KBM-7 (cell line): ENCODE results near the gene CEACAM5.
"Not testable (repeated sequence)": the region's sequence is repeated elsewhere in the genome, so short reads cannot be mapped to it uniquely, and the experiment has no call there.

Experiments used
- DNase-seq: peaks from one replicate; pipeline ENCODE4 v3.0.0-alpha.2; 2015
- in situ Hi-C: fragments of 300-500 bp; cut with MboI; formaldehyde crosslinking; loops from 2 replicates; pipeline ENCODE4 v1.14.3; 2020; ENCODE audit warnings: low sequenced_read_pairs, low pct_unique_long_range_greater_than_20kb, mixed read lengths

CEACAM5 gene

DNA sequence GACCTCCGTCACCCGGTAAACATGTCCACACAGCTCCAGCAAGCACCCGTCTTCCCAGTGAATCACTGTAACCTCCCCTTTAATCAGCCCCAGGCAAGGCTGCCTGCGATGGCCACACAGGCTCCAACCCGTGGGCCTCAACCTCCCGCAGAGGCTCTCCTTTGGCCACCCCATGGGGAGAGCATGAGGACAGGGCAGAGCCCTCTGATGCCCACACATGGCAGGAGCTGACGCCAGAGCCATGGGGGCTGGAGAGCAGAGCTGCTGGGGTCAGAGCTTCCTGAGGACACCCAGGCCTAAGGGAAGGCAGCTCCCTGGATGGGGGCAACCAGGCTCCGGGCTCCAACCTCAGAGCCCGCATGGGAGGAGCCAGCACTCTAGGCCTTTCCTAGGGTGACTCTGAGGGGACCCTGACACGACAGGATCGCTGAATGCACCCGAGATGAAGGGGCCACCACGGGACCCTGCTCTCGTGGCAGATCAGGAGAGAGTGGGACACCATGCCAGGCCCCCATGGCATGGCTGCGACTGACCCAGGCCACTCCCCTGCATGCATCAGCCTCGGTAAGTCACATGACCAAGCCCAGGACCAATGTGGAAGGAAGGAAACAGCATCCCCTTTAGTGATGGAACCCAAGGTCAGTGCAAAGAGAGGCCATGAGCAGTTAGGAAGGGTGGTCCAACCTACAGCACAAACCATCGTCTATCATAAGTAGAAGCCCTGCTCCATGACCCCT lies 9.0 kb upstream of the CEACAM5 start:
- in situ Hi-C loops: no loop called here
- no peak for DNase-seq

GRCh38 chr19:41699968-41700323 lies 8.5 kb upstream of the CEACAM5 start:
- in situ Hi-C loops: no loop called here
- DNase-seq: no peak

- DNase-seq: no peak
- in situ Hi-C loops: no loop called here
Measured at GRCh38 chr19:41700381-41701195, 7.8 kb upstream of the CEACAM5 start.

- in situ Hi-C loops: no loop called here
- peak; percentile 69 for DNase-seq
Measured at GRCh38 chr19:41701401-41702075, 6.9 kb upstream of the CEACAM5 start.

- in situ Hi-C loops: no loop called here
- DNase-seq: no peak
Measured at GRCh38 chr19:41702171-41702651, 6.2 kb upstream of the CEACAM5 start.

- in situ Hi-C loops: no loop called here
- no peak for DNase-seq
Measured at GRCh38 chr19:41703602-41704293, 4.7 kb upstream of the CEACAM5 start.

DNA sequence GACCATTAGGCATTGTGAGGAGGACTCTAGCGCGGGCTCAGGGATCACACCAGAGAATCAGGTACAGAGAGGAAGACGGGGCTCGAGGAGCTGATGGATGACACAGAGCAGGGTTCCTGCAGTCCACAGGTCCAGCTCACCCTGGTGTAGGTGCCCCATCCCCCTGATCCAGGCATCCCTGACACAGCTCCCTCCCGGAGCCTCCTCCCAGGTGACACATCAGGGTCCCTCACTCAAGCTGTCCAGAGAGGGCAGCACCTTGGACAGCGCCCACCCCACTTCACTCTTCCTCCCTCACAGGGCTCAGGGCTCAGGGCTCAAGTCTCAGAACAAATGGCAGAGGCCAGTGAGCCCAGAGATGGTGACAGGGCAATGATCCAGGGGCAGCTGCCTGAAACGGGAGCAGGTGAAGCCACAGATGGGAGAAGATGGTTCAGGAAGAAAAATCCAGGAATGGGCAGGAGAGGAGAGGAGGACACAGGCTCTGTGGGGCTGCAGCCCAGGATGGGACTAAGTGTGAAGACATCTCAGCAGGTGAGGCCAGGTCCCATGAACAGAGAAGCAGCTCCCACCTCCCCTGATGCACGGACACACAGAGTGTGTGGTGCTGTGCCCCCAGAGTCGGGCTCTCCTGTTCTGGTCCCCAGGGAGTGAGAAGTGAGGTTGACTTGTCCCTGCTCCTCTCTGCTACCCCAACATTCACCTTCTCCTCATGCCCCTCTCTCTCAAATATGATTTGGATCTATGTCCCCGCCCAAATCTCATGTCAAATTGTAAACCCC lies 2.8 kb upstream of the CEACAM5 start:
- peak; percentile 45 for DNase-seq
- in situ Hi-C loops: no loop called here

GRCh38 chr19:41706741-41707501 lies 1.5 kb upstream of the CEACAM5 start:
- in situ Hi-C loops: no loop called here

DNA sequence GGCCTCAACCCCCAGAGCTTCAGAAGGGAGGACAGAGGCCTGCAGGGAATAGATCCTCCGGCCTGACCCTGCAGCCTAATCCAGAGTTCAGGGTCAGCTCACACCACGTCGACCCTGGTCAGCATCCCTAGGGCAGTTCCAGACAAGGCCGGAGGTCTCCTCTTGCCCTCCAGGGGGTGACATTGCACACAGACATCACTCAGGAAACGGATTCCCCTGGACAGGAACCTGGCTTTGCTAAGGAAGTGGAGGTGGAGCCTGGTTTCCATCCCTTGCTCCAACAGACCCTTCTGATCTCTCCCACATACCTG lies 969 bp upstream of the CEACAM5 start:
- in situ Hi-C loops: no loop called here

More at GRCh38 chr19:41706741-41707501, 1.5 kb upstream of the CEACAM5 start:
- peak; percentile 86 for DNase-seq

DNA sequence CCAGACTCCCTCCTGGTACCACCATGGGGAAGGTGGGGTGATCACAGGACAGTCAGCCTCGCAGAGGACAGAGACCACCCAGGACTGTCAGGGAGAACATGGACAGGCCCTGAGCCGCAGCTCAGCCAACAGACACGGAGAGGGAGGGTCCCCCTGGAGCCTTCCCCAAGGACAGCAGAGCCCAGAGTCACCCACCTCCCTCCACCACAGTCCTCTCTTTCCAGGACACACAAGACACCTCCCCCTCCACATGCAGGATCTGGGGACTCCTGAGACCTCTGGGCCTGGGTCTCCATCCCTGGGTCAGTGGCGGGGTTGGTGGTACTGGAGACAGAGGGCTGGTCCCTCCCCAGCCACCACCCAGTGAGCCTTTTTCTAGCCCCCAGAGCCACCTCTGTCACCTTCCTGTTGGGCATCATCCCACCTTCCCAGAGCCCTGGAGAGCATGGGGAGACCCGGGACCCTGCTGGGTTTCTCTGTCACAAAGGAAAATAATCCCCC lies 505 bp upstream of the CEACAM5 start:
- in situ Hi-C loops: no loop called here
- DNase-seq: no peak

More for the DNA sequence above, 969 bp upstream of the CEACAM5 start:
- DNase-seq: no peak

DNA sequence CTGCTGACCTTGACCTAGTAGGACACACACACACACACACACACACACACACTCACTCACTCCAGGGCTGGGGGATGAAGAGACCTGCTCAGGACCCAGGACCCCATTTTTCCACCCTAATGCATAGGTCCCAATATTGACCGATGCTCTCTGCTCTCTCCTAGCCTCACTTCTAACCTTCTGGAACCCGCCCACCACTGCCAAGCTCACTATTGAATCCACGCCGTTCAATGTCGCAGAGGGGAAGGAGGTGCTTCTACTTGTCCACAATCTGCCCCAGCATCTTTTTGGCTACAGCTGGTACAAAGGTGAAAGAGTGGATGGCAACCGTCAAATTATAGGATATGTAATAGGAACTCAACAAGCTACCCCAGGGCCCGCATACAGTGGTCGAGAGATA lies 1.1 kb downstream of the CEACAM5 start:
- not testable (repeated sequence) for DNase-seq

GRCh38 chr19:41709951-41710645 lies 1.7 kb downstream of the CEACAM5 start:
- no peak for DNase-seq
- in situ Hi-C loops: no loop called here

More for the DNA sequence above, 1.1 kb downstream of the CEACAM5 start:
- in situ Hi-C loops: not testable (repeated sequence)

GRCh38 chr19:41711376-41712261 lies 3.2 kb downstream of the CEACAM5 start:
- DNase-seq: no peak
- in situ Hi-C loops: no loop called here

- in situ Hi-C loops: no loop called here
- no peak for DNase-seq
Measured at GRCh38 chr19:41714598-41714997, 6.2 kb downstream of the CEACAM5 start.

DNA sequence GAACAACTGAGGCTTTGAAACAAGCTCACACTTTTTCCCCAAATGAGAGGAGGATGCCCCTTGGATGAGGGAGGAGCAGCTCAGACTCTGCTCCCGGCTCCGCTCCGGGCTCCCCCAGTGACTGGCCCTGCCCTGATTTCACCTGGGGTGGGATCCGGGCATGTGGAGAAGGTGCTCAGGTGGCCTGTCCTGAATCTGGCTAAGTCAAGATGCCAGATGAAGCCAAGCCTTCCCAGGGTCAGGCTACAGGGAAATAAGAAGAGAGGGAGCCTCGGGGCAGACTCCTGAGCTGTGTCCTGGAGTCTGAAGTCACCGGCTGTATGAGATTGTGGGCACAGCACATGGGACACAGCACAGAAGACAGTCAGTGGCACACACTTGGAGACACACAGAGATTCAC lies 10.3 kb downstream of the CEACAM5 start:
- in situ Hi-C loops: no loop called here
- DNase-seq: no peak

DNA sequence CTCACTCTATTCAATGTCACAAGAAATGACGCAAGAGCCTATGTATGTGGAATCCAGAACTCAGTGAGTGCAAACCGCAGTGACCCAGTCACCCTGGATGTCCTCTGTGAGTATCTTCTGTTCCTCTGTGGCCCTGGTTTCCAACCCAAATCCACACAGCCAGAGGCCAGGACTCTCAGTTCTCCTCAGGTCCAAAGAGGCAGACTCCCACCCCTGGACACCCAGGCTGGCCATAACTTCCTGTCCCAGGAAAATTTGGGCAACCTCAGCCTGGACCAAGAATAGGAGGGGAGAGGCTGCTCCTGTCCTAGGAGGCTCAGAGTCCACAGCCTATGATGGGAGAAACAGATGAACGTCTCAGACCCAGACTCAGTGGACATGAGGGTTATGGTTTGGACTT lies 11.7 kb downstream of the CEACAM5 start:
- no peak for DNase-seq
- in situ Hi-C loops: no loop called here
